K562 (cell line): ENCODE data around the gene LCN12. TPM values are rescaled to one million over a fixed set of nuclear protein-coding genes. Genes with fewer than 3 reads are reported as not detected.
A peak's percentile ranks its signal among the peaks of the same experiment; 100 is the strongest.

Experiments
- ATAC-seq: fragments of 200-7000 bp; cut with Tn5 transposase; 3 replicates; pipeline ENCODE4 v1.9.1; 2020; ENCODE audit warnings: moderate library complexity
- BruUV-seq: library from RNA; stranded (reverse); fragments of 400-500 nt; replicated peaks from 2 replicates; lab custom pipeline; 2021; lab: Mats Ljungman, UMichigan
- CTCF ChIA-PET: fragments of 300-600 bp; formaldehyde crosslinking; extraction: SDS; loops from one replicate; lab custom pipeline; 2021; ENCODE audit warnings: low intra/inter-chr PET ratio; lab: Yijun Ruan, JAX
- POLR2A ChIA-PET: fragments of 300-600, 350-650 bp; sonication (Branson Sonifier 250); formaldehyde crosslinking; extraction: SDS; loops from one replicate; lab custom pipeline; 2021; ENCODE audit warnings: antibody characterized with exemption, inconsistent platforms; lab: Yijun Ruan, JAX
- DNase-seq, 4 experiments: peaks; one replicate each; pipeline versions ENCODE4 v3.0.0 to v3.0.0-alpha.2; 2011 to 2018; ENCODE audit warnings: low spot score in 3 of 4, mixed read lengths in 3 of 4; ENCODE audit errors: extremely low read depth in 1 of 4
- FAIRE-seq: peaks from 2 replicates; lab custom pipeline; 2011; peaks lifted over from hg19 to GRCh38; lab: Jason Lieb, UNC
- H2AFZ ChIP-seq: 2 replicates; pipeline ENCODE4 v1.6.0; 2011; ENCODE audit warnings: low read depth, low read length, control low read depth, inconsistent platforms
- H3K27ac ChIP-seq: fragments of 200-600 bp; 3 replicates; pipeline ENCODE4 v1.8.0; 2011; ENCODE audit warnings: low read depth, mild to moderate bottlenecking, control low read depth, inconsistent platforms, low read length, moderate library complexity, mixed read lengths; ENCODE audit errors: extremely low read depth
- H3K27me3 ChIP-seq, 2 experiments: fragments of 300-600 bp in 1 of 2; 2 replicates in 1 of 2; 3 replicates in 1 of 2; pipeline versions ENCODE4 v1.6.0 to v1.8.0; 2011; ENCODE audit warnings: inconsistent platforms in 2 of 2, low read length in 2 of 2, mild to moderate bottlenecking in 1 of 2, mixed read lengths in 1 of 2, moderate library complexity in 1 of 2; ENCODE audit not compliant: control insufficient read depth in 2 of 2, insufficient read depth in 2 of 2
- H3K36me3 ChIP-seq: fragments of 300-600 bp; 3 replicates; pipeline ENCODE4 v1.8.0; 2011; ENCODE audit warnings: mild to moderate bottlenecking, low read length, inconsistent platforms; ENCODE audit not compliant: control insufficient read depth, insufficient read depth
- H3K4me1 ChIP-seq, 2 experiments: fragments of 200-600 bp in 1 of 2; replicated peaks in 1 of 2; 2 replicates in 1 of 2; 3 replicates in 1 of 2; pipeline versions ENCODE4 v1.5.1 to v1.8.0; 2011; ENCODE audit warnings: inconsistent platforms in 2 of 2, low read length in 2 of 2, mild to moderate bottlenecking in 1 of 2, mixed read lengths in 1 of 2, moderate library complexity in 1 of 2; ENCODE audit not compliant: control insufficient read depth in 2 of 2, insufficient read depth in 2 of 2
- H3K4me2 ChIP-seq: 2 replicates; pipeline ENCODE4 v1.6.1; 2011; ENCODE audit warnings: low read length, control low read depth, inconsistent platforms, mixed read lengths; ENCODE audit not compliant: insufficient read depth
- H3K4me3 ChIP-seq: fragments of 200-600 bp; sonication (generic), shearing (Covaris generic); 2 replicates; pipeline ENCODE4 v1.5.1; 2016; ENCODE audit warnings: control low read depth, inconsistent platforms
- H3K79me2 ChIP-seq: fragments of 200-600 bp; 3 replicates; pipeline ENCODE4 v1.8.0; 2011; ENCODE audit warnings: low read length, inconsistent platforms; ENCODE audit not compliant: control insufficient read depth, insufficient read depth
- H3K9ac ChIP-seq, 2 experiments: 2 replicates each; pipeline versions ENCODE4 v1.6.0 to v1.6.1; 2011; ENCODE audit warnings: low read depth in 2 of 2, low read length in 2 of 2, control low read depth in 1 of 2, inconsistent platforms in 1 of 2, mild to moderate bottlenecking in 1 of 2, mixed read lengths in 1 of 2; ENCODE audit not compliant: insufficient read depth in 1 of 2
- H3K9me1 ChIP-seq: one replicate; pipeline ENCODE4 v1.6.0; 2011; ENCODE audit warnings: inconsistent platforms, mild to moderate bottlenecking, low read length, moderate library complexity; ENCODE audit not compliant: control insufficient read depth, insufficient read depth
- H3K9me3 ChIP-seq: replicated peaks from 2 replicates; pipeline ENCODE4 v1.5.1; 2011; ENCODE audit warnings: low read depth, low read length, inconsistent platforms; ENCODE audit not compliant: control insufficient read depth, insufficient read depth
- H4K20me1 ChIP-seq: replicated peaks from 2 replicates; pipeline ENCODE4 v1.6.1; 2011; ENCODE audit warnings: low read length, inconsistent platforms, mixed read lengths; ENCODE audit not compliant: control insufficient read depth, insufficient read depth
- AFF4 ChIP-seq: sonication (generic); formaldehyde crosslinking; IDR thresholded peaks from 2 replicates; pipeline ENCODE4 v1.8.0; 2023; ENCODE audit warnings: mild to moderate bottlenecking, missing genetic modification reagents
- CAMTA2 ChIP-seq: fragments of 250-450 bp; sonication (Bioruptor Pico); conservative IDR thresholded peaks from 2 replicates; pipeline ENCODE4 v1.5.1; 2022
- HDAC1 ChIP-seq, 2 experiments: fragments of 450-650 bp; IDR thresholded peaks; 2 replicates each; pipeline ENCODE4 v1.6.1; 2016 to 2017; ENCODE audit warnings: inconsistent platforms in 1 of 2, mild to moderate bottlenecking in 1 of 2, moderate library complexity in 1 of 2
- HNRNPK ChIP-seq: fragments of 200-400 bp; formaldehyde crosslinking; IDR thresholded peaks from one replicate; pipeline ENCODE4 v1.6.1; 2018; ENCODE audit warnings: mild to moderate bottlenecking, low read depth, low read length; ENCODE audit not compliant: poor library complexity, severe bottlenecking
- KAT8 ChIP-seq: fragments of 450-650 bp; IDR thresholded peaks from 2 replicates; pipeline ENCODE4 v1.6.1; 2016; ENCODE audit warnings: low read depth, mild to moderate bottlenecking
- MXI1 ChIP-seq: IDR thresholded peaks from 2 replicates; pipeline ENCODE4 v1.6.1; 2011; ENCODE audit warnings: low read depth, mild to moderate bottlenecking, improper control_type of control experiment, low read length
- PML ChIP-seq: IDR thresholded peaks from 2 replicates; pipeline ENCODE4 v1.6.1; 2012; ENCODE audit warnings: low read length, inconsistent platforms
- SAFB ChIP-seq: fragments of 200-400 bp; formaldehyde crosslinking; IDR thresholded peaks from 2 replicates; pipeline ENCODE4 v1.6.1; 2017; ENCODE audit warnings: low read depth, low read length, borderline replicate concordance
- SIRT6 ChIP-seq: IDR thresholded peaks from one replicate; pipeline ENCODE4 v1.6.1; 2012; ENCODE audit warnings: low read depth, mild to moderate bottlenecking, control low read depth, inconsistent platforms, low read length, moderate library complexity
- STAT6 ChIP-seq: sonication (generic); formaldehyde crosslinking; IDR thresholded peaks from 2 replicates; pipeline ENCODE4 v1.8.1; 2023; ENCODE audit warnings: mild to moderate bottlenecking, missing genetic modification reagents
- U2AF2 ChIP-seq: fragments of 200-400 bp; formaldehyde crosslinking; optimal IDR thresholded peaks from 2 replicates; pipeline ENCODE3; 2017; ENCODE audit warnings: low read depth, mild to moderate bottlenecking, low read length
- ZBTB9 ChIP-seq: fragments of 450-650 bp; formaldehyde crosslinking; IDR thresholded peaks from 2 replicates; pipeline ENCODE4 v1.4.0; 2020; ENCODE audit warnings: mild to moderate bottlenecking, moderate library complexity
- WGBS: fragments of 100-300 bp; shearing (Covaris generic); methylation state at CpG from one replicate; pipeline ENCODE4 v1.1.6; 2016; ENCODE audit warnings: low coverage, mixed read lengths; ENCODE audit not compliant: insufficient coverage; ENCODE audit errors: missing lambda C conversion rate; 5-methylcytosine and 5-hydroxymethylcytosine counted together
- in situ Hi-C: fragments of 300-500 bp; cut with MboI; formaldehyde crosslinking; loops from 4 replicates; pipeline ENCODE4 v1.15.0; 2018; ENCODE audit warnings: inconsistent platforms, mixed read lengths
- intact Hi-C: fragments of 100-400 bp; cut with micrococcal nuclease; formaldehyde crosslinking; loops from 2 replicates; pipeline ENCODE4 v1.14.2; 2022
- polyA plus RNA-seq, 8 experiments: library from polyadenylated mRNA; depleted of rRNA in 4 of 8; stranded (reverse) in 5 of 8; unstranded in 3 of 8; fragments of >200 nt; fragmentation: Nextera tagmentation in 2 of 8; fragmentation: Illumina TruSeq in 1 of 8; extraction: Ambion mirVana in 2 of 8; extraction: Trizol in 1 of 8; gene quantifications; 2 replicates each; pipeline versions ENCODE4 v1.2.1 to v1.2.3, GENCODE V29; 2011 to 2014; ENCODE audit warnings: inconsistent platforms in 1 of 8, missing spikeins in 1 of 8
- total RNA-seq, 7 experiments: library from RNA; depleted of rRNA in 6 of 7; stranded (reverse); fragments of >200 nt in 6 of 7; fragmentation: Illumina TruSeq in 2 of 7; extraction: Trizol in 2 of 7; gene quantifications; 2 replicates each; pipeline versions ENCODE4 v1.2.1 to v1.2.3, GENCODE V29; 2011 to 2021; ENCODE audit warnings: low replicate concordance in 1 of 7

Gene LCN12
- total and polyA plus RNA-seq, 9 of the 15 experiments (the other 6 are each of a cell fraction or from before 2014, with no cell fraction given) = 0.05 TPM; not detected in 8

- CTCF ChIA-PET = no interaction called here
- WGBS = under 1% methylated on average over 42 of the region's 92 CpGs
- peaks cover 6% of the 10 kb centered on the region for H3K9me3 ChIP-seq
- FAIRE-seq (peak; percentile 63), DNase-seq (peak; percentile 93 to 98 (median 94)), ATAC-seq (peak; percentile 87)
- POLR2A ChIA-PET = interaction anchor here (0.6 to 1.3 kb wide), 12 partner anchors 9 to 163 kb away, joined by 3 to 8 read pairs (median 4); no protein-coding TSS in a partner anchor
- H3K27me3 ChIP-seq = no peaks in the 10 kb centered on the region
- H3K79me2 ChIP-seq = peaks cover 18% of the 10 kb centered on the region
- peak within 1 kb of the TSS; percentile 89 for H3K27ac ChIP-seq
- no peaks in the 10 kb centered on the region for H4K20me1 ChIP-seq
- peak within 1 kb of the TSS; percentile 87 for H3K4me3 ChIP-seq
- in situ Hi-C loops = no loop called here
- H3K9ac ChIP-seq = peak within 1 kb of the TSS; percentile 79 to 97
- H2AFZ ChIP-seq = peak within 1 kb of the TSS; percentile 89
- peak within 1 kb of the TSS; percentile 83 for H3K4me2 ChIP-seq
- no peaks in the 10 kb centered on the region for H3K9me1 ChIP-seq
- peaks cover 26 to 62% of the 10 kb centered on the region in 2 experiments for H3K4me1 ChIP-seq
- H3K36me3 ChIP-seq = peaks cover 22% of the 10 kb centered on the region; the same call in 1 of the 3 replicates
- TSS peak; percentile 87 for BruUV-seq
- intact Hi-C loops = loop anchor here (5.0 kb wide), 1 partner anchor 45 kb away; the partner anchor contains the start of gene C8G
- TF ChIP-seq ZBTB9 = peak; percentile 34; the same call in 1 of the 2 replicates
- peak in 1 of 2 experiments; percentile 95; a peak in 2 of 4 replicates for TF ChIP-seq HDAC1 (IDR thresholded peaks at IDR 0.05)
- peak; percentile 96 for TF ChIP-seq STAT6 (CRISPR knock-in tag)
- peak; percentile 94 for TF ChIP-seq HNRNPK
- TF ChIP-seq MXI1 = peak; percentile 81; the same call in 1 of the 2 replicates
- TF ChIP-seq AFF4 (CRISPR knock-in tag) = 0 out of 2 replicates have a peak, but pooled peaks have one; percentile 25
- no peak for TF ChIP-seq KAT8
- TF ChIP-seq U2AF2 = no peak
- 0 out of 2 replicates have a peak, but pooled peaks have one; percentile 10 for TF ChIP-seq PML
- TF ChIP-seq SIRT6 = no peak
- no peak for TF ChIP-seq CAMTA2 (CRISPR knock-in tag)
- TF ChIP-seq SAFB = peak; percentile 98
Measured at GRCh38 chr9:136991993-136992818, 40.1 kb downstream of the LCN12 start, which contains the start of gene PAXX. TSS of gene PAXX (plus strand) at chr9:136992422. CDS start at chr9:136992444, 22 bp downstream.
